Activated naive CD4-positive, alpha-beta T cell treated with anti-CD3 and anti-CD28 coated beads, Interleukin-2, amount 10 ng/mL, durations not matched to agents 7 days and 5 days (primary cell): Measurements from ENCODE around the gene WNT11.

Source experiments
- CTCF ChIA-PET: fragments of 350-600 bp; sonication (Branson Sonifier 250); formaldehyde crosslinking; loops from one replicate; lab custom pipeline; 2021; ENCODE audit warnings: antibody characterized with exemption; lab: Charles Lee
- DNase-seq: peaks from one replicate; pipeline ENCODE4 v3.0.0-alpha.2; 2020
- H3K27ac Mint-ChIP-seq: one replicate; pipeline ENCODE4 v1.8.0; 2021; ENCODE audit warnings: mild to moderate bottlenecking, moderate library complexity, mixed read lengths
- H3K27me3 Mint-ChIP-seq: one replicate; pipeline ENCODE4 v1.8.0; 2021; ENCODE audit warnings: mild to moderate bottlenecking, mixed read lengths
- H3K36me3 Mint-ChIP-seq: one replicate; pipeline ENCODE4 v1.8.0; 2021; ENCODE audit warnings: mixed read lengths
- H3K4me1 Mint-ChIP-seq: one replicate; pipeline ENCODE4 v1.8.0; 2021; ENCODE audit warnings: mixed read lengths
- H3K4me3 Mint-ChIP-seq: one replicate; pipeline ENCODE4 v1.8.0; 2021; ENCODE audit warnings: mild to moderate bottlenecking, moderate library complexity, mixed read lengths
- H3K9me3 Mint-ChIP-seq: one replicate; pipeline ENCODE4 v1.8.0; 2021; ENCODE audit warnings: mixed read lengths

Gene WNT11

GRCh38 chr11:76234416-76235232 lies 28.3 kb upstream of the WNT11 start:
- peak overlapping the region; percentile 89 for H3K4me3 Mint-ChIP-seq
- no peaks in the 10 kb centered on the region for H3K9me3 Mint-ChIP-seq
- H3K27me3 Mint-ChIP-seq, result peaks cover 81% of the 10 kb centered on the region
- peak overlapping the region; percentile 94 for H3K27ac Mint-ChIP-seq
- CTCF ChIA-PET, result interaction anchor here (0.6 to 11.0 kb wide), 5 partner anchors 13 to 198 kb away, joined by 3 to 106 read pairs (median 5); partner anchors contain the start of gene WNT11
- H3K4me1 Mint-ChIP-seq, result peaks cover 57% of the 10 kb centered on the region
- H3K36me3 Mint-ChIP-seq, result peaks cover 7% of the 10 kb centered on the region
- peak; percentile 50 for DNase-seq

DNA sequence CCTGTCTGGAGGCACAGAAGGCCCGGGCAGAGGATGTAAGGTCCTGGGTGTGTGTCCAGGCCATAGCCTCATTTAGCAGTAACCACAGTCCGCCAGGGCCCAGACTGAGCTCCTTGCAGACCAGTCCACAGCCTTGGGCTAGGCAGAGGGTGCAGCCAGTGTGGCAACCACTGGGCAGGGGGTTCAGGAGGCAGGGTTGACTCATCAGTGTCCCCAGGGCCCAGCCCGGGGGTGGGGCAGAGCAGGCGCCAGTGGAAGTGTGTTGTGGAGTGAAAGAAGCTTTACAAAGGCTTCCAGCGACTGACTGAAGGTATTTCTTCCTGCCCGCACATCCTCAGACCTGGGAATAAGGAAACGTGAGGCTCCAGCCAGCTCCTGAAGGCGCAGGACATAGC lies 27.7 kb upstream of the WNT11 start:
- Mint-ChIP-seq H3K27ac (peak overlapping the region; percentile 11), H3K9me3 (no peaks in the 10 kb centered on the region), H3K4me3 (peak overlapping the region; percentile 89), H3K36me3 (peaks cover 7% of the 10 kb centered on the region), H3K4me1 (peaks cover 57% of the 10 kb centered on the region), H3K27me3 (peaks cover 81% of the 10 kb centered on the region)
- CTCF ChIA-PET, result interaction anchor here (0.6 to 11.0 kb wide), 6 partner anchors 10 to 199 kb away, joined by 3 to 106 read pairs (median 4); partner anchors contain the start of gene WNT11
- DNase-seq, result peak; percentile 29

DNA sequence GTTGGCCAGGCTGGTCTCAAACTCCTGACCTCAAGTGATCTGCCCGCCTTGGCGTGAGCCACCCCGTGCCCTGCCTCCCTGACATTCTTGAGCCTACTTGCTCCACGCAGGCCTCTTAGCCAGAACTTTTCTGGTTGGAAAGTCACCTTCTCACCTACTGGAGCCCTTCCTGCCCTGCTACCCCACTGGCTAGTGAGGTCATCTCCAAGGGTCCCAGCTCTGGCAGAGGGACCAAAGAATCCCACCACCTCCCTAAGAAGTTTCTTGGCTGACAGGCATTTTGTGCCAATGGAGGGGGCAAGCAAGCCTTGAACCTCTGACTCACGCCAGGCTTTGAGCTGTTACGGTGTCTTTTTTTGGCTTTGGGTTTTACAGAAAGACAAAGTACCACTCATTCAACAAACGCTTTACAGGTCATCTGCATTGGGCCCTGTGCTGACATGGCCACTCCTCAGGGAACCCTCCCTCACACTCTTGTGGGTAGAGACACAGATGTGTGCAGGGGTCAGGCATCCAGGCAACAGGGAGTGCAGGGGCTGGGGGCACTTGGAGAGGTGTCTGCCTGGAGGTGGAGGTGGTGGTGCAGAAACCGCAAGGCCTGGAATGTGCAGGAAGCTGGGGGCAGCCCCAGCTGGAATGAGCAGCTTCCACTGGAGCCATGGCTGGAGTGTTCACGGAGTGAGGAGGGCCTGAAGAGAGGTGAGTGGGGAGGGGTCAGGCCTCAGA lies 27.1 kb upstream of the WNT11 start:
- H3K9me3 Mint-ChIP-seq, result no peaks in the 10 kb centered on the region
- CTCF ChIA-PET, result interaction anchor here (0.8 to 11.0 kb wide), 3 partner anchors 9 to 24 kb away, joined by 3 to 106 read pairs (median 5); partner anchors contain the start of gene WNT11
- no peak for DNase-seq
- peak overlapping the region; percentile 51 for H3K4me3 Mint-ChIP-seq
- H3K27ac Mint-ChIP-seq, result peak overlapping the region; percentile 33
- peaks cover 7% of the 10 kb centered on the region for H3K36me3 Mint-ChIP-seq
- H3K4me1 Mint-ChIP-seq, result peaks cover 57% of the 10 kb centered on the region
- H3K27me3 Mint-ChIP-seq, result peaks cover 80% of the 10 kb centered on the region

GRCh38 chr11:76232026-76232665 lies 25.8 kb upstream of the WNT11 start:
- Mint-ChIP-seq H3K9me3 (no peaks in the 10 kb centered on the region), H3K4me3 (peak overlapping the region; percentile 36), H3K36me3 (peaks cover 7% of the 10 kb centered on the region), H3K27ac (peak overlapping the region; percentile 81), H3K4me1 (peaks cover 63% of the 10 kb centered on the region), H3K27me3 (peaks cover 79% of the 10 kb centered on the region)
- CTCF ChIA-PET, result interaction anchor here (11.0 kb wide), 1 partner anchor 23 kb away, joined by 106 read pairs; the partner anchor contains the start of gene WNT11
- DNase-seq, result peak; percentile 75

DNA sequence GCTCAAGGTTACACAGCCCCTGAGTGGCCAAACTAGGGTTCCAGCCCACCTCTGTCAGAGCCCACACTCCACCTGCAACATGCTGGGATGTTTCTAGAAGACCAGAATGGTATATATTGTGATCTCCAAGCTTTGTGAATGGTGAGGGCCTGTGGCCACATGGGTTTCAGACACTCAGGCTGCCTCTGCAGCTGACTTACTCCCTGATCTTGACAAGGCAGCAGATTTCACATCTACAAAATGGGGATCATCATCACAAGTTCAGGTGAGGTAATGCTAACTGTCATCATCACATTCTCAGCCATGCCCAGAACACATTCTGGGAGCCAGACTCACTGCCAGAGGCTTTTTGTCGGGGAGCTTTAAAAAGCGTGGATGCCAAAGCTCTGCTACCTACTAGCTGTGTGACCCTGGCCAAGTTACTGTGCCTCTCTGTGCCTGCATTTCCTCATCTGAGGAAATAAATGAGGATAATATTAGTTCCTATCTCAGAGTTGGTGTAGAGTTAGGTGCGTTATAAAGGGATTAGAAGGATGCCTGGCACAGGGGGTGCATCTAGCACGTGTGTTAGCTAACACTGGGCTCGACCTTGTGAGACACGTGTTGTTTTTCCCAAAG lies 24.9 kb upstream of the WNT11 start:
- Mint-ChIP-seq H3K4me1 (peaks cover 60% of the 10 kb centered on the region), H3K36me3 (peaks cover 7% of the 10 kb centered on the region), H3K4me3 (no peak overlapping the region), H3K27me3 (peaks cover 73% of the 10 kb centered on the region), H3K9me3 (no peaks in the 10 kb centered on the region), H3K27ac (no peak overlapping the region)
- no peak for DNase-seq
- CTCF ChIA-PET, result interaction anchor here (11.0 kb wide), 1 partner anchor 22 kb away, joined by 106 read pairs; the partner anchor contains the start of gene WNT11

DNA sequence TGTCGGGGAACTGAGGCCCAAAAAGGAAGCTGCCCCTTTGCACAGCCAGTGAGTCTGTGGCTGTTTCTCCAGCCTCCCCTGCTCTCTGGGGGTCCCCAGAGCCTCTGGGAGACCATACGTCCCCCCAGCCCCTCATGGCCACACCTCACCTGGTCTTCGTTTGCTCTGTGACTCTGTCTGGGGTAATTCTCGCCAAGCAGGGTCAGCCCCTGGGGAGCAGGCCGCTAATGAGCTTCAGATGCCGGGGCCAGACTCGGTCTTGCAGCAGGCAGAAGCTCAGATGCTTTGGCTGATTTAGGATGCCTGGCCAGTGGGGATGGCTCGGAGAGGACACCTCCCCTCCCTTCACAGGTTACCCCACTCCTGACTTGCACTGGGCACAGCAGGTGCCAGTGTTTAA lies 24.1 kb upstream of the WNT11 start:
- Mint-ChIP-seq H3K4me3 (no peak overlapping the region), H3K27ac (no peak overlapping the region), H3K36me3 (peaks cover 3% of the 10 kb centered on the region), H3K9me3 (no peaks in the 10 kb centered on the region), H3K4me1 (peaks cover 53% of the 10 kb centered on the region), H3K27me3 (peaks cover 66% of the 10 kb centered on the region)
- CTCF ChIA-PET, result interaction anchor here (11.0 kb wide), 1 partner anchor 21 kb away, joined by 106 read pairs; the partner anchor contains the start of gene WNT11
- DNase-seq, result no peak

- DNase-seq, result no peak
- Mint-ChIP-seq H3K27me3 (peaks cover 59% of the 10 kb centered on the region), H3K4me1 (peaks cover 46% of the 10 kb centered on the region), H3K4me3 (no peak overlapping the region), H3K27ac (no peak overlapping the region), H3K36me3 (no peaks in the 10 kb centered on the region), H3K9me3 (no peaks in the 10 kb centered on the region)
- CTCF ChIA-PET, result interaction anchor here (0.6 to 11.0 kb wide), 2 partner anchors 20 to 143 kb away, joined by 3 to 106 read pairs; partner anchors contain the start of gene WNT11
Observed at GRCh38 chr11:76229690-76230240, 23.5 kb upstream of the WNT11 start.

GRCh38 chr11:76228875-76229149 lies 22.5 kb upstream of the WNT11 start:
- peaks cover 60% of the 10 kb centered on the region for H3K27me3 Mint-ChIP-seq
- H3K4me1 Mint-ChIP-seq, result peaks cover 37% of the 10 kb centered on the region
- no peaks in the 10 kb centered on the region for H3K9me3 Mint-ChIP-seq
- H3K27ac Mint-ChIP-seq, result no peak overlapping the region
- no peak overlapping the region for H3K4me3 Mint-ChIP-seq
- CTCF ChIA-PET, result interaction anchor here (11.0 kb wide), 1 partner anchor 19 kb away, joined by 106 read pairs; the partner anchor contains the start of gene WNT11
- H3K36me3 Mint-ChIP-seq, result no peaks in the 10 kb centered on the region
- DNase-seq, result no peak

DNA sequence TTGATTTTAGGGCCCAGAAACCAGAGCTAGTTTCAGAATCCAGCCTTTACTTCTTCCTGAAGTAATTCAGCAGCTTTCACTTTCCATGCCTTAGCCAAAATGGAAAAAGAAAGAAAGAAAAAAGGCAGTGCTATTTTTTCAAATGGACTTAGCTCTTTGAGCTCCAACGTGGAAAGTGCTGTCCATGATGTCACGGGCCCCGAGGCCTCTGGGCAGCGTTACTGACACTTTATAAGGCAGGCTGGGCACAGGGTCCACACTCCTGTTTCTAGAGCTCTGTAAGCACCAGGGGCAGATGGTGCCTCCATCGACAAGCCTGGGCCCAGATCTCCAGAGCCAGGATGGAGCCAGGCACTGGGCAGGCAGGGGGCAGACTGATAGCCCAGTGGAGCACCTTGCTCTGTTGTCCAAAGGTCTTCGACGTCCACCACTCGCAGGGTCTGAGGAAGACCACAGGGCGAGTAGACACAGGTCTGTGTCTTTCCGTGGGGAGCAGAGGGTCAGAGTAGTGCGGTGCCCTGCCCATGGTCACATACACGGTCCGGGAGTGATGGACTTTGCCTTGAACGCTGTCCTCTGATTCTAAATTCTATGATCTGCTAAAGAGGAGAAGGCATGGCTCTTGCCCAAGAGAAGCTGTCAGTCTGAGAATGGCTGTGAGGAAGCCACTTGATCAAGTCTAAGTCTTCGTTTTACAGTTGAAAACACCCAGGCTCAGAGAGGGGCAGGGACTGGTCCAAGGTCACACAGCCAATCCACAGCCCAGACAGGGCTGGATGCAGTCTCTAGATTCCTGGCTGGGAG lies 22.0 kb upstream of the WNT11 start:
- DNase-seq, result no peak
- CTCF ChIA-PET, result interaction anchor here (0.6 to 11.0 kb wide), 2 partner anchors 19 to 202 kb away, joined by 4 to 106 read pairs; partner anchors contain the start of gene WNT11
- Mint-ChIP-seq H3K4me1 (peaks cover 31% of the 10 kb centered on the region), H3K27ac (no peak overlapping the region), H3K4me3 (no peak overlapping the region), H3K9me3 (no peaks in the 10 kb centered on the region), H3K36me3 (no peaks in the 10 kb centered on the region), H3K27me3 (peaks cover 54% of the 10 kb centered on the region)

DNA sequence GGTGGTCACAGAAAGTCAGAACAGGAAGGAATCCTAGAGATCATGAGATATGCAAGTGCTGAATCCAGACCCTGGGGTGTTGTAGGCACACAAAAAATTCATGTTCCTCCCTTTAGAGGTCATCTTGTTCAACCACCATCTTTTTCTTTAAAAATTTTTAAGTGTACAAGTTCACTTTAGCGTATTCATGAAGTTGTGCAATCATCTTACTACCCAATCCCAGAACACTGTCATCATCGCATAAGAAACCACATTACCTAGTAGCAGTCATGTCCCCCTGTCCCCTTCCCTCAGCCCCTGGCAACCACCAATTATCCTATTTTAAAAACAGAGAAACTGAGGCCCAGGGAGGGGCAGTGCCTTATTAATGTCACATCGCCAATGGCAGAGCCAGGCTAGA lies 20.3 kb upstream of the WNT11 start:
- no peak overlapping the region for H3K4me3 Mint-ChIP-seq
- no peak overlapping the region for H3K27ac Mint-ChIP-seq
- H3K9me3 Mint-ChIP-seq, result no peaks in the 10 kb centered on the region
- no peaks in the 10 kb centered on the region for H3K36me3 Mint-ChIP-seq
- CTCF ChIA-PET, result interaction anchor here (3.5 kb wide), 1 partner anchor 18 kb away, joined by 19 read pairs; no protein-coding TSS in a partner anchor
- peaks cover 15% of the 10 kb centered on the region for H3K4me1 Mint-ChIP-seq
- H3K27me3 Mint-ChIP-seq, result peaks cover 50% of the 10 kb centered on the region
- DNase-seq, result no peak

GRCh38 chr11:76225122-76225611 lies 18.9 kb upstream of the WNT11 start:
- CTCF ChIA-PET, result interaction anchor here (3.5 kb wide), 1 partner anchor 17 kb away, joined by 19 read pairs; no protein-coding TSS in a partner anchor
- Mint-ChIP-seq H3K27ac (no peak overlapping the region), H3K4me3 (no peak overlapping the region), H3K9me3 (no peaks in the 10 kb centered on the region), H3K4me1 (peaks cover 6% of the 10 kb centered on the region), H3K27me3 (peaks cover 47% of the 10 kb centered on the region), H3K36me3 (no peaks in the 10 kb centered on the region)
- no peak for DNase-seq

- Mint-ChIP-seq H3K27me3 (peaks cover 47% of the 10 kb centered on the region), H3K27ac (no peak overlapping the region), H3K4me3 (no peak overlapping the region), H3K36me3 (no peaks in the 10 kb centered on the region), H3K4me1 (peaks cover 6% of the 10 kb centered on the region), H3K9me3 (no peaks in the 10 kb centered on the region)
- DNase-seq, result no peak
- CTCF ChIA-PET, result interaction anchor here (0.8 to 3.5 kb wide), 3 partner anchors 9 to 16 kb away, joined by 3 to 19 read pairs (median 3); no protein-coding TSS in a partner anchor
Observed at GRCh38 chr11:76224461-76225121, 18.3 kb upstream of the WNT11 start.
